ENCODE measurements around the gene MED7. TPM values are rescaled to one million over a fixed set of nuclear protein-coding genes. Genes with fewer than 3 reads are reported as not detected.

Gene MED7
- total RNA-seq, 2 donors from 2014 or later: 14.8 to 19.1 TPM

- no peak overlapping the region for H3K4me3 ChIP-seq (ENCODE audit: low read length)
- H3K36me3 Mint-ChIP-seq (ENCODE audit: low read depth): no peaks in the 10 kb centered on the region
- H3K36me3 ChIP-seq (ENCODE audit: control insufficient read depth, insufficient read depth, low read length): no peaks in the 10 kb centered on the region
- H3K4me1 Mint-ChIP-seq: no peaks in the 10 kb centered on the region
- no peak overlapping the region for H3K4me3 Mint-ChIP-seq
- H3K9me3 ChIP-seq (ENCODE audit: control insufficient read depth, low read length): no peaks in the 10 kb centered on the region
- no peak overlapping the region for H3K27ac ChIP-seq (ENCODE audit: low read depth, low read length)
- H3K4me1 ChIP-seq (ENCODE audit: control insufficient read depth, insufficient read depth, low read length): no peaks in the 10 kb centered on the region
- no peaks in the 10 kb centered on the region for H3K27me3 ChIP-seq (ENCODE audit: control insufficient read depth, insufficient read depth, low read length, poor library complexity, severe bottlenecking)
- H3K27me3 Mint-ChIP-seq (ENCODE audit: insufficient read depth): no peaks in the 10 kb centered on the region
- no peak overlapping the region for H3K27ac Mint-ChIP-seq
- no peak for TF ChIP-seq CTCF (conservative IDR thresholded peaks at IDR 0.05)
- 86 to 94% methylated on average over 1 to 3 of the region's 3 CpGs for WGBS, 2 experiments (ENCODE audit: insufficient coverage in 1 of 2, insufficient read length in 1 of 2)
- no peaks in the 10 kb centered on the region for H3K9me3 Mint-ChIP-seq
- no peak for DNase-seq
- H3K9ac ChIP-seq (ENCODE audit: extremely low read depth, low read length, poor library complexity, severe bottlenecking): no peak overlapping the region
These were observed 35.2 kb downstream of the MED7 start for GRCh38 chr5:157107508-157107907.

- H3K9ac ChIP-seq (ENCODE audit: extremely low read depth, low read length, poor library complexity, severe bottlenecking): no peak overlapping the region
- H3K4me3 ChIP-seq (ENCODE audit: low read length): no peak overlapping the region
- H3K4me3 Mint-ChIP-seq: no peak overlapping the region
- H3K36me3 ChIP-seq (ENCODE audit: control insufficient read depth, insufficient read depth, low read length): no peaks in the 10 kb centered on the region
- no peaks in the 10 kb centered on the region for H3K4me1 Mint-ChIP-seq
- no peaks in the 10 kb centered on the region for H3K4me1 ChIP-seq (ENCODE audit: control insufficient read depth, insufficient read depth, low read length)
- 93% methylated on average over 11 to 14 of the region's 14 CpGs for WGBS, 2 experiments (ENCODE audit: insufficient coverage in 1 of 2, insufficient read length in 1 of 2)
- no peaks in the 10 kb centered on the region for H3K9me3 ChIP-seq (ENCODE audit: control insufficient read depth, low read length)
- peak overlapping the region; percentile 49 for H3K27ac Mint-ChIP-seq
- H3K9me3 Mint-ChIP-seq: no peaks in the 10 kb centered on the region
- no peaks in the 10 kb centered on the region for H3K27me3 Mint-ChIP-seq (ENCODE audit: insufficient read depth)
- no peaks in the 10 kb centered on the region for H3K36me3 Mint-ChIP-seq (ENCODE audit: low read depth)
- no peaks in the 10 kb centered on the region for H3K27me3 ChIP-seq (ENCODE audit: control insufficient read depth, insufficient read depth, low read length, poor library complexity, severe bottlenecking)
- DNase-seq: no peak
- H3K27ac ChIP-seq (ENCODE audit: low read depth, low read length): no peak overlapping the region
- TF ChIP-seq CTCF (conservative IDR thresholded peaks at IDR 0.05): no peak
These were observed 35.8 kb downstream of the MED7 start for GRCh38 chr5:157106630-157107461.

- DNase-seq: no peak
- WGBS, 2 experiments (ENCODE audit: insufficient coverage in 1 of 2, insufficient read length in 1 of 2): 88 to 95% methylated on average over 1 to 2 of the region's 2 CpGs
- no peak overlapping the region for H3K4me3 Mint-ChIP-seq
- no peaks in the 10 kb centered on the region for H3K36me3 Mint-ChIP-seq (ENCODE audit: low read depth)
- H3K27ac Mint-ChIP-seq: peak overlapping the region; percentile 28
- H3K27me3 Mint-ChIP-seq (ENCODE audit: insufficient read depth): no peaks in the 10 kb centered on the region
- no peaks in the 10 kb centered on the region for H3K4me1 Mint-ChIP-seq
- H3K9me3 Mint-ChIP-seq: no peaks in the 10 kb centered on the region
- no peaks in the 10 kb centered on the region for H3K27me3 ChIP-seq (ENCODE audit: control insufficient read depth, insufficient read depth, low read length, poor library complexity, severe bottlenecking)
- no peaks in the 10 kb centered on the region for H3K4me1 ChIP-seq (ENCODE audit: control insufficient read depth, insufficient read depth, low read length)
- no peak overlapping the region for H3K9ac ChIP-seq (ENCODE audit: extremely low read depth, low read length, poor library complexity, severe bottlenecking)
- no peaks in the 10 kb centered on the region for H3K9me3 ChIP-seq (ENCODE audit: control insufficient read depth, low read length)
- H3K27ac ChIP-seq (ENCODE audit: low read depth, low read length): no peak overlapping the region
- TF ChIP-seq CTCF (conservative IDR thresholded peaks at IDR 0.05): no peak
- H3K4me3 ChIP-seq (ENCODE audit: low read length): no peak overlapping the region
- no peaks in the 10 kb centered on the region for H3K36me3 ChIP-seq (ENCODE audit: control insufficient read depth, insufficient read depth, low read length)
These were observed 42.5 kb downstream of the MED7 start for GRCh38 chr5:157100140-157100679.

Measured in endodermal cell (in vitro differentiated cells).